ENCODE data around the gene FBXO2. TPM values are rescaled to one million over a fixed set of nuclear protein-coding genes. Genes with fewer than 3 reads are reported as not detected.

Gene FBXO2
- total and polyA plus RNA-seq, 2 of the 4 experiments (the other 2 are of a cell fraction): 0.36 to 1.7 TPM

DNA sequence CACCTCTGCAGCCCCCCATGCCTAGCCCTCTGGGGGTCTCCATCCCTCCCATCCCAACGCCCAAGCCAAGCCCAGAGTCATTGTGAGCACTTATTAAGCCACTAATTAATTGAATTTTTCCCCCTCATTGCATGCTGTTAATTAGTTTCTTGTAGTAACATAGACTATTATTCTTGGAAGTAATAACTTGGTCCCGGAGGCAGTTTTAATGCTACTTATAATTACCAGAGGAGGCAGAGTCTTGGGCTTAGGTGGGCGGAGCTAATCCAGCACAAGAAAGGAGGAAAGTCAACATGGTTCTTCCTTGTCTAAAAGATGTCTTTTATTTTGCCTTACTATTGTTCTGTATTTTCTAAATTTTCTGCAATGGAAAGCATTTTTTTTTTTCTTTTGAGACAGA is 27.7 kb downstream of the FBXO2 start:
- H2AK5ac ChIP-seq (ENCODE audit: low read depth, low read length): no peak overlapping the region

More for the DNA sequence above, 27.7 kb downstream of the FBXO2 start:
- Histone ChIP-seq H3K4ac (ENCODE audit: low read depth, low read length) (no peak overlapping the region), H2BK5ac (ENCODE audit: low read depth, low read length, poor library complexity, severe bottlenecking) (no peak overlapping the region), H4K5ac (ENCODE audit: low read depth, low read length) (no peak overlapping the region), H3K9ac (ENCODE audit: low read depth, low read length) (no peak overlapping the region), H4K20me1 (ENCODE audit: insufficient read depth, low read length) (no peaks in the 10 kb centered on the region), H3K14ac (replicated peaks; ENCODE audit: low read depth, low read length) (no peak overlapping the region), H3K79me1 (ENCODE audit: low read depth in 1 of 2, low read length in 2 of 2) (no peaks in the 10 kb centered on the region), H3K4me2 (ENCODE audit: low read depth, low read length) (no peak overlapping the region), H3K23ac (ENCODE audit: low read depth, low read length) (no peak overlapping the region), H2BK20ac (ENCODE audit: low read depth, low read length) (no peak overlapping the region), H3K4me3 (ENCODE audit: insufficient read depth, low read depth, low read length) (no peak overlapping the region), H2BK120ac (ENCODE audit: low read depth, low read length) (no peak overlapping the region), H3K56ac (ENCODE audit: extremely low read depth, insufficient read depth, low read length) (no peak overlapping the region), H4K91ac (ENCODE audit: insufficient read depth, low read depth, low read length) (no peak overlapping the region), H2AK9ac (replicated peaks; ENCODE audit: low read depth, low read length, poor library complexity) (no peak overlapping the region), H3K9me3 (ENCODE audit: control insufficient read depth, insufficient read depth, low read length) (no peaks in the 10 kb centered on the region), H2BK15ac (ENCODE audit: low read depth, low read length) (no peak overlapping the region), H3K27me3 (ENCODE audit: control insufficient read depth, insufficient read depth, low read length) (peaks cover 13% of the 10 kb centered on the region; the same call in 1 of the 2 replicates), H3K4me1 (ENCODE audit: control insufficient read depth, insufficient read depth, low read length) (no peaks in the 10 kb centered on the region), H2AFZ (replicated peaks; ENCODE audit: low read length, poor library complexity) (no peak overlapping the region), H3K36me3 (ENCODE audit: control insufficient read depth, insufficient read depth, low read length) (no peaks in the 10 kb centered on the region), H3K18ac (ENCODE audit: low read depth, low read length) (no peak overlapping the region), H3K27ac (ENCODE audit: insufficient read depth, low read length) (no peak overlapping the region), H3K9me1 (ENCODE audit: insufficient read depth, low read length) (no peaks in the 10 kb centered on the region), H4K8ac (ENCODE audit: low read depth in 2 of 2, low read length in 2 of 2) (no peak overlapping the region)
- ChIA-PET POLR2A (ENCODE audit: unreplicated experiment) (no interaction called here), CTCF (no interaction called here)
- WGBS, 2 experiments (ENCODE audit: extremely low coverage in 2 of 2, insufficient read length in 1 of 2): no CpG with 5 or more reads among the region's 3 CpGs
- ATAC-seq (ENCODE audit: low read depth) (no peak), DNase-seq (no peak)
- no peak for TF ChIP-seq RFX5 (IDR thresholded peaks at IDR 0.05; ENCODE audit: low read depth, low read length)
- TF ChIP-seq SMC3 (IDR thresholded peaks at IDR 0.05; ENCODE audit: low read depth, low read length): no peak
- TF ChIP-seq RCOR1 (IDR thresholded peaks at IDR 0.05; ENCODE audit: insufficient replicate concordance, low read length): no peak
- no peak for TF ChIP-seq MAZ (IDR thresholded peaks at IDR 0.05; ENCODE audit: borderline replicate concordance, low read depth, low read length)
- no peak for TF ChIP-seq BHLHE40 (IDR thresholded peaks at IDR 0.05; ENCODE audit: low read depth, low read length)
- TF ChIP-seq NFE2L2 (IDR thresholded peaks at IDR 0.05; ENCODE audit: low read depth, low read length): no peak
- no peak for TF ChIP-seq RAD21 (IDR thresholded peaks at IDR 0.05; ENCODE audit: low read length)
- TF ChIP-seq, protein P1, sequence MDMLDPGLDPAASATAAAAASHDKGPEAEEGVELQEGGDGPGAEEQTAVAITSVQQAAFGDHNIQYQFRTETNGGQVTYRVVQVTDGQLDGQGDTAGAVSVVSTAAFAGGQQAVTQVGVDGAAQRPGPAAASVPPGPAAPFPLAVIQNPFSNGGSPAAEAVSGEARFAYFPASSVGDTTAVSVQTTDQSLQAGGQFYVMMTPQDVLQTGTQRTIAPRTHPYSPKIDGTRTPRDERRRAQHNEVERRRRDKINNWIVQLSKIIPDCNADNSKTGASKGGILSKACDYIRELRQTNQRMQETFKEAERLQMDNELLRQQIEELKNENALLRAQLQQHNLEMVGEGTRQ (IDR thresholded peaks at IDR 0.05; ENCODE audit: low read depth, low read length): no peak
- TF ChIP-seq POLR2A (IDR thresholded peaks at IDR 0.05; ENCODE audit: low read depth, low read length): no peak
- no peak for TF ChIP-seq FOS (IDR thresholded peaks at IDR 0.05; ENCODE audit: low read depth, low read length)
- TF ChIP-seq CEBPB (IDR thresholded peaks at IDR 0.05; ENCODE audit: low read depth, low read length): no peak
- no peak for TF ChIP-seq MXI1 (IDR thresholded peaks at IDR 0.05; ENCODE audit: borderline replicate concordance, low read depth, low read length)
- TF ChIP-seq, protein P2, sequence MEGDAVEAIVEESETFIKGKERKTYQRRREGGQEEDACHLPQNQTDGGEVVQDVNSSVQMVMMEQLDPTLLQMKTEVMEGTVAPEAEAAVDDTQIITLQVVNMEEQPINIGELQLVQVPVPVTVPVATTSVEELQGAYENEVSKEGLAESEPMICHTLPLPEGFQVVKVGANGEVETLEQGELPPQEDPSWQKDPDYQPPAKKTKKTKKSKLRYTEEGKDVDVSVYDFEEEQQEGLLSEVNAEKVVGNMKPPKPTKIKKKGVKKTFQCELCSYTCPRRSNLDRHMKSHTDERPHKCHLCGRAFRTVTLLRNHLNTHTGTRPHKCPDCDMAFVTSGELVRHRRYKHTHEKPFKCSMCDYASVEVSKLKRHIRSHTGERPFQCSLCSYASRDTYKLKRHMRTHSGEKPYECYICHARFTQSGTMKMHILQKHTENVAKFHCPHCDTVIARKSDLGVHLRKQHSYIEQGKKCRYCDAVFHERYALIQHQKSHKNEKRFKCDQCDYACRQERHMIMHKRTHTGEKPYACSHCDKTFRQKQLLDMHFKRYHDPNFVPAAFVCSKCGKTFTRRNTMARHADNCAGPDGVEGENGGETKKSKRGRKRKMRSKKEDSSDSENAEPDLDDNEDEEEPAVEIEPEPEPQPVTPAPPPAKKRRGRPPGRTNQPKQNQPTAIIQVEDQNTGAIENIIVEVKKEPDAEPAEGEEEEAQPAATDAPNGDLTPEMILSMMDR (conservative IDR thresholded peaks at IDR 0.05; ENCODE audit: low read depth, low read length): no peak
- no peak for TF ChIP-seq MAFK (IDR thresholded peaks at IDR 0.05; ENCODE audit: low read depth, low read length)
- intact Hi-C loops (cut with micrococcal nuclease): no loop called here
- BruUV-seq (replicated peaks): no TSS peak
- in situ Hi-C loops (cut with MboI; ENCODE audit: low sequenced_read_pairs): no loop called here
- dilution Hi-C loops (cut with HindIII; ENCODE audit: low sequenced_read_pairs, unreplicated experiment): no loop called here

Measured in IMR-90 (cell line).